ENCODE results near the gene SLC35F3.

The SLC35F3 gene

DNA sequence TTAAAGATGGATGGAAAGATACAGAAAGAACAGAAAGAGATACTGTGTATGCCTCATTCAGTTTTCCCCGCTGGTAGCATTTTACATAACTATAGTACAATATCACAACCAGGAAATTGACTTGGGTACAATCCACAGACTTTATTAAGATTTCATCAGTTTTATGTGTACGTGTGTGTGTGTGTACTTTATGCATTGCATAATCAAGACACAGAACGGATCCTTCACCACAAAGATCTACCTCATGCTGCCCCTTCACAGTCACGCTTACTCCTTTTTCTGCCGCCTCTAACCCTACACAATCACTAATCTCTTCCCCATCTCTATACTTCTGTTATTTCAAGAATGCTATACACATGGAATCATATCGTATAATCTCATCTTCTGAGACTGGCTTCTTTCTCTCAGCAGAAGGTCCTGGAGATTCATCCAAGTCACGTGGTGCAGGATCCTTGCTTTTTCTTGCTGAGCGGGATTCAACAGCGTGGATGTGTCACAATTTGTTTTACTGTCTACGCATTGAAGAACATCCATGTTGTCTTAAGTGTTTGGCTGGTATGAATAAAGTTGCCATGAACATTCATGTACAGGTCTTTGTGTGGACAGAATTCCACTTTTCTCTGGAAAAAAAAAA is 76.7 kb downstream of the SLC35F3 start:
- no peak for DNase-seq

DNA sequence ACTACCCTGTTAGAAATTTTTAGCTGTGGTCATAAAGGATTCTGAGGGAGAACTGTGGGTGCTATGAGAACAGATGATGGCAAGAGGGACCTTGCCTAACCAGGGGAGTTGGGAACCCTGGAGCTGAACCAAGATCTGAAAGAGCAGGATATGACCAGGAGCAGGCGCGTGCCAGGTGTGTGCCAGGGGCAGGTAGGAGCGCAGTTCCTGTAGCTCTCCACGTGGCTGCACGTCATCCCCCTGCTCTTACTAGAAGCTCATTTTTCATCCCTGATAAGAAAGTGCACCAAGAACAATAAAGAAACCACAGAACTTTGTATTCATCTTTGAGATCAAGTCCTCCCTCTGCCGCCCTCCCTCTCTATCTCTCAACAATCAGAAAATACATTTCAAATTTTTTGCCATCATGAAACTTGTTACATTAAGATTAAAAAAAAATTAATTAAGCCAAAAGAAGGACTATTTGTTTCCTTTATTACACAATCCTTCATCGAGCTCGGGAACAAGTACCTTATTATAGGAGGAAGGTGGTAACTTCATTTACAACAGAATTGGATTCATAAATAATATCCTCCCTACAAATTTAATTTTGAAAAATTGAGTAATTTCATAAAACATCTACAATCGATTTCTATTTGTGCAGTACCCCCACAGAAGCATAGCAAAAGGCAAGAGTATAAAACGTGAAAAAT is 78.5 kb downstream of the SLC35F3 start:
- DNase-seq: no peak

DNA sequence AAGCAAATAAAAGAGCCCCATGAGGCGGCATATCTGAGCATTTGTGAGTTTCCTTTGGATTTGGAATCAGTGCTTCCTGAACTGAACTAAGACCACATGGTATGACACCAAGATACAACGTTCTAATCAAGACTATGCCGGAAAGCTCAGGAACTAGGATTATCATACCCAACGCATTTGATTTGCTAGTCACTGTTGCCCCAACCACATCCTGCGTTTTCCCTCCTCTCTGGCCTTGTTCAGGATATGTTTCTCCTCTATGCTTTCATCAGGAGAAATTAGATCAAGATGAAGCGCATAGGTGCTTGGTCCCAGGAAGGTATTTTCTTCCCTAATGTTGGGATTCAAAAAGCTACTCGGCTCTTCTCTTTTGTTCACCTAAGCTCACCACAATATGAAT is 79.3 kb downstream of the SLC35F3 start:
- no peak for DNase-seq

DNA sequence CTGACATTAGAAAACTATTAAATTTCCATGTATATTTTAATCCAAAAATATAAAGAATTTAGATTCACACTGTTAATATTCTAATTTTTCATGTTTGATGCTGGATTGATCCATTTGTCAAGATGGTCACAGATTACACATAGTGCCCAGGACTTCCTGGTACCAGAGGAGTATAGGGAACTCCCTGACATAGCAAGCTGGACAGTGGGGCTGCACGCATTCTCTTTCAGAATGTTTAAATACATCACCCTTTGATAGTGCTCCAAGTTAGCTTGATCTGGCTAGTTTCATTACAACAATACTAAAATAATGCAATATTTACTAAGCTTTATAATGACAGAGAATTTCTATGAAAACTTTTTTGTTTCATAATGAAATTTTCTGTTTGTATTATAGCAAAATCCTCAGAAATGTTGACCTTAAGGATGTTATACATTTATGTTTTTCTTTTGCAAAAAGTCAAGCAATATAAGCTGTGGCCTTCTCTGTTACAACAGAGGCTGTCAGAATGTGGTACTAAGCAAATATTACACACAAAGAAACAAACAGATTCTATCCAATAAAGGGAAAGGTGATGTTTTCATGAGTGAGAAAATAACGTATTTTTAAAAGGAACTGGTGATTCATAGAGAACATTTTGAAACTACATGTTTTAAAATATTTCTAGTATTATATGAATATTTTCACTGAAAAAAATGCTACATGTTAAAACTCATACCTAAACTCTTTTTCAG is 84.7 kb downstream of the SLC35F3 start:
- DNase-seq: no peak

DNA sequence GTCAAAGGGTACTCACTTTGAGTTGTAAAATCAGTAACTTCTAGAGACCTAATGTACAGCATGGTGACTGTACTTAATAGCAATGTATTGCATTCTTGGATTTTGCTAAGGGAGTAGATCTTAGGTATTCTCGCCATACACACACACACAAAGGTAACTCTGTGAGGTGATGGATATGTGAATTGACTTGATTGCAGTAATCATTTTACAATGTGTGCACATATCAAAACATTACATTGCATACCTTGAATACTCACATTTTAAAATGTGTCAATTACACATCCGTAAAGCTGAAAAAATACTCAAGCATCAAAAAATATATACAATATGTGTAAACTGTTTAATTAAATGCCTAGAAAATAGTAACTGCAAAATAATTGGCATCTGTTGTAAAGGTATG is 86.0 kb downstream of the SLC35F3 start:
- no peak for DNase-seq

DNA sequence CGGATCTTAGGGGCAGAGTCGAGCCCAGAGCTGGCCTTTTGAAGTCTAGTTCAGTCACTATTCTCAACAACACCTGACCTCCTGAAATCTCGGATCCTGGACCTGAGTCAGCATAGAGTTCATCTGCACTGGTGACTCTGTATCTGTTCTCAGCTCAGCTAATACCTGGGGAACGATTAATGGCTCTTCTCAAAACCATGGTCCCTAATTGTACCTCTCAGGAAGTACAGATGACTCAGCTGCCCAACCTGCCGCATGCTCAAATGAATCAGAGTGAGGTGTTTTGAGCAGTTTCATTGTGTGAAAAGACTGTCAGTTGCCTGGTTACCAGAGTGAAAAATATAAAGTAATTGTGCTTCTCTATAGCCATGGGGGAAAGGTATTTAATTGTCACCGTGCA is 89.2 kb downstream of the SLC35F3 start:
- no peak for DNase-seq

DNA sequence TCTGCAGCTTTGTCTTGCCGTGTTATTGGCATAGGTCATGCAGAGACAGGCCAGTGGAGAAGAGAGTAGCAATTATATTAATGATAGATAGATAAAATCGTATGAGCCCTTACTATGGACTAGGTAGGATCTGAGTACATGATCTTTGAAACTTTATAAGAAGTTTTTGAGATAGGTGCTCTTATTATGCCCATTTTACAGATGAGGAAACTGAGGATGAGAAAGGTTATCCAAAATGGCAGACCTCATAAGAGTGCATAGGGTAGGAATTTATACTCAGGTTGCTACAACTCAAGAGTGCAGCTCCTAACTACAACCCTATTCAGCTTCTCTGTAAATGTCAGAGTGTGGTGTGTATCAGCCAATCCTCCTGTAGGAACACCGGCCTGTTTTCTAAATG is 89.6 kb downstream of the SLC35F3 start:
- no peak for DNase-seq

DNA sequence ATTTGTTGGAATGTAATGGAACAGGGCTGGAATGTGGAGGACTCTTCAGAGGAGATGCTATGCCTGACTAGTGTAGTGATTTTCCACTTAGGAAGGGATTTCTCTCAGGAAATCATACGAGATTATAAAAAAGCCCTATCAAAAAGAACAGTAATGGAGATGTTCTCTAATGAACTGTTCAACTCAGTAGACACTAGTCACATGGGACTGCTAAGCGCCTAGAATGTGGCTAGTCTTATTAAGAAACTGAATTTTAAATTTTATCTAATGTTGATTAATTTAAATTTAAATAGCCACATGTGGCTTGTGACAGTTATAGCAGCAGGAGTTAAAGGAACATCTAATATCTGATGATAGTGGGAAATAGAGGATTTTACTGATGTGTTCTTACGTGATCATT is 94.0 kb downstream of the SLC35F3 start:
- no peak for DNase-seq

DNA sequence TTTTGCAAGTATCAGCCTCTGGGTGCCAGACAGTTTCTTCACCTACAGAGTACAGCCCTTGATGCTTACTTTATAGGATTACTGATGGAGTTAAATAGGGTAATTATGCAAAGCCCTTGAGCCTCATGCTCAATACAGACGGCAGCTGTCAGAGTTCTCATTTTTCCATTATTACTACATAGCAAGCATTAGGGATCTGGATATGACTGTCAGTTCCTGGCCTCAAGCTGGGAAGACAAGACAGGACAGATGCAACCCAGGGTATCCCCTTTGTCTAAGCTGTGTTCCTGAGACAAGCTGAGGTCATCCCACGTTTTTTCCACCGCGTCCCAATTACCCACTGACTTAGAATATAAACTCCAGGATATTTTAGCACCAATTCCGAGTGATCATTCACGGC is 94.4 kb downstream of the SLC35F3 start:
- no peak for DNase-seq

DNA sequence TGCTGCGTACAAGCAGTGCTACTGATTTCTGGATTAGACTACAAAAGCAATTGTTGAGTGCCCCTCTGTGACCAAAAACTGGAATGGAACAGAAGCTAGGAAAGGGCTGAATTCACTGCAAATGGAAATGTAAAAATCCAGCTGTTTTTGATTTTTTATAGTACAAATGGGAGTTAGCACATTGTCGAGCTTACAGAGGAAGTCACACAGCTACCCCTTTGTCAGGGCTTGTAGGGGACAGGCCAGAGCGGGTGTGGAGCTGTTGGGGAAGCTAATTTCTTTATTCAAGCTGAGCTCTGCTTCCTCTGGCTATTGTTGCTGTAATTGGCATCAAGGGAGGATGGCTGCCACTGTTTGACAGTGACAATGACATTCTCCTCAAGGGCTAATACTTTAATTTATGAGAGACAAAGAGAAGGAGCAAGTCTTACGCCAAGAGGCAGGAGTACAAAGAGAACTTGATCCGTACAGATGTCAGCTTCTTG is 96.1 kb downstream of the SLC35F3 start:
- DNase-seq: no peak

DNA sequence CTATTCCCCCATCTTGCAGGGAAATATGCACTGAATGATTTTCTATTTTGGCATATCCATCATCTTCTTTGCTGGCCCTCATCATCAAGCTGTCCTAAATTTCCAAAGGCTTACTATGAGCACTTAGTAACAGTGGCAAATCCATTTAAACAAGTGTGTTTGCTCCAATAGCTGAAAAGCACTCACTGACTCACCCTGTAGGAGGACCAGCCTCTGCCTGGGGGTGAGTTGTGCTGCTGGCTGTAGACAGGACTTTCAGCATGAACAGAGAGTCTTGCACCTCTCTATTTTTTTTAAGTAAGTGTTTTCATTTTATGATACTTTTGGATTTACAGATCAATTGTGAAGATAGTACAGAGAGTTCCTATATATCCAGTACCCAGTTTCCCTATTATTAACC is 97.3 kb downstream of the SLC35F3 start:
- DNase-seq: no peak

DNA sequence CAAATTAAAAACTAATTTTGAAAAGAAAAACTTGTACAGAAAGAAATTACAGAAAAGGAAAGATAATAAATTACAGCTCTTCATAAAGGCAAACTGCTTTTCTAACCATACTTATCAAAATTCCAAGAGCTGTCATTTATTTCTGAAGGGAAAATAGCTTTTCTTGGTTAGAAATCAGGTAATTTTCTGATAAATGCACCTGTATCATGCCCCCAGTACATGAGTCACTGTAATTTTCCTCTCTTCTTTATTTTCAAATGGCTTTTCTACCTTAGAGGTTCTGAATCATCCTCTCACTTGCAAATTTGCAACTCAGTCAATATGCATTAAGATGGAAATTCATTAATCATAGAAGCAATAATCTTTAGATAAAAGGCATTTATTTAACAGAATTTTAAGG is 100.1 kb downstream of the SLC35F3 start:
- DNase-seq: no peak

DNA sequence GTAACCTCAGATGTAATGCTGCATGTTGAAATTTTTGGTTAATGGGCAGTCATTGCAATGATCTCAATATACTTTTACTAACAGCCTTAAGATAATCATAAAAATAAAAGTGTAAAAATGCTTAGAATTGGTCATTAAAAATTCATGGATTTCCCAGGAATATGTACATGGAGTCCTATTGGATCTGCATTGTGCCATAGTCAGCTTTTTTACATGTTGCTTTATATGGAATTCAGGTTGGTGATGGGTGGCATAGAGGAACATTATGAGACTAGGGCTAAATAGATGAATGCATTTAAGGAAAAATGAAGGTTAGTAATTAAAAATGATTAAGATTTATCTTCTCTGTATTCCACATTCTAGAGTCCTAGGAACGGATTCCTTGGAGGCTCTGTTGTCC is 103.2 kb downstream of the SLC35F3 start:
- no peak for DNase-seq

DNA sequence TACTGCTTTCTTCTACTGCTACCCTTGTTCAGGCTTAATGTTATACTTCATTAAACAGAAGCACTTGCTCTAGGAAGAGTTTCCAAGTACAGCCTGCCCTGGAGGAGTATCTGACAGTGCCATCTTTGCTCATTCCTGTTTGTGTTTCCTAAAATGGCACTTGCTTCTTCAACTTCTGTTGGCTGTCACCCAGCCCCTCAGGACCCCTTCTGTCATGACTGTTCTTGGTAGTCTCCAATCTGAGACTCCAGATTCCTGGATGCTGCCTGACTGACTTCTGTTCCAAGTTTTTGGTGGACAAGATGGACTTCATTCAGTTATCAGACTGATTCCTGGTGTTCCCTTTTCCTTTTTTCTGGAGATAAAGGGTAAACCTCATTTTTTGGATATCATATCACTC is 104.1 kb downstream of the SLC35F3 start:
- no peak for DNase-seq

DNA sequence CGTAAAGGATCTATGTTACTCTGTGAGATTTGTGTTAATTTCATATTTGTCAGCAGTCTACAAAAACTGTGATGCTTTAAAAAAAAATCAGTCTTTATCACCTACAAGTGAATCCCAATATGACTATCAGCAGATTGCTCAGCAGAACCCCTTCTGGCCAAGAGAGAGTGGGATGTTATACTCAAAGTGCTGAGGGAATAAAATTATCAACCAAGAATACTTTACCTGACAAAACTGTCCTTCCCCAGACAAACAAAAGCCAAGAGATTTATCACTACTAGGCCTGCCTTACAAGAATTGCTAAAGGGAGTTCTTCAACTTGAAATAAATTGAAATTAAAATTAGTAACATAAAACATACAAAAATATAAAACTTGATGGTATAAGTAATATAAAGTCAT is 105.2 kb downstream of the SLC35F3 start:
- no peak for DNase-seq

DNA sequence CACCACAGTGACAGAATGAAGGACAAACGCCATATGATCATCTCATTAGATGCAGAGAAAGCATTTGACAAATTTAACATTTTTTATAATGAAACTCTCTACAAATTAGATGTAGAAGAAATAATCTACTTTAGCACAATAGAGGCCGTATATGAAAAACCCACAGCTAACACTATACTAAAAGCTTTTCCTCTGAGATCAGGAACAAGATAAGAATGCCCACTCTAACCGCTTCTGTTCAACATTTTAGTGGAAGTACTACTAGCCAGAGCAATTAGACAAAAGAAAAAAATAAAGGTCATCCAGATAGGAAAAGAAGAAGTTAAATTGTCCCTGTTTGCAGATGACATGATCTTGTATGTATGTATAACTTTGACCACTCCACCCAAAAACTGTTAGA is 109.7 kb downstream of the SLC35F3 start:
- no peak for DNase-seq

DNA sequence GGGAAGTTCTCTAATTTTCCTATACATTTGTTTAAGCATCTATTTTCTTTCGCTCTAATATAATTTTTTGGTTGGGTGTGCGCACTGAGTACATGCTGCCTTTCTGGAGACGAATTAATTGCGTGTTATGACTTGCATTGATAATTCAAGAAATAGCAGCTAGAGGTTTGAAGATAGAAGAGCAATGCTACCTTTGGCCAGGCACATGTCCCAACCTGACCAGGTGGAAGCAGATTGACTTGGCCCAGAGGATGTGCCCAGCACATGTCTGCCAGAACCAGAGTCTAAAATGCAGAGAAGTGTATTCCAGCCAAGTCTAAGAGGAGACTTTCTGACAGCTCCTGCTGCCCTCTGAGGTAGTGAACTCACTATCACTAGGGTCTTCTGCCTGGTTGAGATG is 114.3 kb downstream of the SLC35F3 start:
- no peak for DNase-seq

DNA sequence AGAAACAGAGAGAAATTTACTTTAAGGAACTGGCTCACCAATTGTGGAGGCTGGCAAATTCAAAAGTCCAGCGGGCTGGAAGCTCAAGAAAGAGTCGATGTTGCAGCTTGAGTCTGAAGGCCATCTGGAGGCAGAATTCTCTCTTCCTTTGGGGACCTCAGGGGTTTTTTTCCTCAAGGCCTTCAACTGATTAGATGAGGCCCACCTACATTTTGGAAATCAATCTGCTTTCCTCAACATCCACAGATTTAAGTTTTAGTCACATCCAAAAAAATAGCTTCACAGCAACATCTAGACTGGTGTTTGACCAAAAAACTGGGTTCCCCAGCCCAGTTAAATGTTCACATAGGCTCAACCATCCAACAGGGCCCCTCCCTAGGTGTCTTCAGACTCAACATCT is 114.9 kb downstream of the SLC35F3 start:
- no peak for DNase-seq

DNA sequence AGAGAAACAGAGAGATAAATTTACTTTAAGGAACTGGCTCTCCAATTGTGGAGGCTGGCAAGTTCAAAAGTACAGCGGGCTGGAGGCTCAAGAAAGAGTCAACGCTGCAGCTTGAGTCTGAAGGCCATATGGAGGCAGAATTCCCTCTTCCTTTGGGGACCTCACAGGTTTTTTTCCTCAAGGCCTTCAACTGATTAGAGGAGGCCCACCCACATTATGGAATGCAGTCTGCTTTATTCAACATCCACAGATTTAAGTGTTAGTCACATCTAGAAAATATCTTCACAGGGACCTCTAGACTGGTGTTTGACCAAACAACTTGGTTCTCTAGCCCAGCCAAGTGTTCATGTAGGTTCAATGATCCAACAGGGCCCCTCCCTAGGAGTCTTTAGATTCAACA is 117.8 kb downstream of the SLC35F3 start:
- DNase-seq: no peak

DNA sequence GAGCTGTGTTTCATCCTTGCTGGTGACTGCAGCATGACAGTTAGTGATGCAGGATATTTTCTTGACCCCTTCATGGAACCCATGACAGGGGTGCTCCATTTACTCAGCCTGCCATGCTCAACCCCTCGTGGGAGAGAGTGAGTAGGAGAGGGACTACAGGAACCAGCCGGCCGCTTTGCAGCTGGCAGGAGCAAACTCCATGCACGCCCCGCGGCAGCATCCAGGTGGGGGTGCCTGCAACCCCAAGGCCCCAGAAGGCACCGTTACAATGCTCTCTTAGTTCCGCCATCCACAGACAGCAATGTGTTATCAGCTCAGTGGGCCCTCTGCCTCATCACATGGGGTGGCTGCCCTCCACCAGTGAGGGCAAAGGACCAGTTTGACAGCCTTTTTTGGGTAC is 135.1 kb downstream of the SLC35F3 start:
- DNase-seq: no peak

DNA sequence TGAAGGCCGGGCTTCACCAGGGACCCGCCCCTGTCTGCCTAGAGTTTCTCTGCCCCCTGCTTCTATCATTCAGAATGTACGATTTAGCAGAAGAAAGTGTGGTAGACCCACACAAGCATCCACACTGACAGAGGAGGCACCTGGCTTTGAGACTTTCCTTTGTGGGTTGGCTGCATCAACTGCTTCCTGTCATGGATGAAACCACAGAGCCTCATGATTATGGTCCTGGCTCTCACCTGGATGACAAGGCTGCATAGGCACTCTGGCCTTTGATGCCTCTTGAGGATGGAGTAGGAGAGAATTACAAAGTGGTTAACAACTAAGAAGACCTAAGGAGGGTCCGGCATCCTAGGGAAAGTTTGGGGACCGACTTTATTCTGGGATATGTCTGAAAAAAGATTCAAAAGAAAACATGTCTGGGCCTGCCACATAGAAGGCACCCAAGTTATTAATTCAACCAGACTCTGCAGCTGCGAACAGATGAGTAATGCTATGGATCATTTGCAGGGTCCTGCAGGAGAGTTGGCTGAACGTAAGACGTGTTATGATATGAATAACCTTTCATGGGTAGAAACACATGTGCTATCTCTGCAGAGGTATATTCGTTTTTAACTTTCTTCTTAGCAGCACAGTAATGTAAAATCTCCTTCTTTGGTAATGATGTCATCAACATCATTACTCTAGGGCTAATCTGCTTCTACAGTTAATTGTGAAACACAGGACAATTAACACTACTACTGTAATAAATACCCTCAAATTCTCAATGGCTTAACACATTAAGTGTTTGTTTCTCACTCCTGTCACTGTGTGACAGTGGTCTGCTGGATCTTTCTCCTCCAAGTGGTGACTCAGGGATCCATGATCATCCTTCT is 136.2 kb downstream of the SLC35F3 start:
- DNase-seq: no peak

DNA sequence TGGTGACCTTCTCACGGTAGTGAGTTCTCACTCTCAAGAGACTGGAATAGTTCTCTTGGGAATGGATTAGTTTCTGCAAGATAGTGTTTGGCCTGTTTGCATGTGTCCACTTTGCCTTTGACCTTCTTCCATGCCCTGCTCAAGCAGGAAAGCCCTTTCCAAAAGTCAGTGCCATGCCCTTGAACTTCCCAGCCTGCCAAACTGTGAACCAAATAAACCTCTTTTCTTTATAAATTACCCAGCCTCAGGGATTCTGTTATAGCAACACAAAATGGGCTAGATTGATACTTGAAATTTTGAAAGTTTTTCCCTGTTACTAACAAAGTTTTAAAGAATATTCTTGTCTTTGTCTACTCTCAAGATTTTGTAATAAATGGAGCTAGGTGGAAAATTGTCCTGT is 139.6 kb downstream of the SLC35F3 start:
- DNase-seq: no peak

DNA sequence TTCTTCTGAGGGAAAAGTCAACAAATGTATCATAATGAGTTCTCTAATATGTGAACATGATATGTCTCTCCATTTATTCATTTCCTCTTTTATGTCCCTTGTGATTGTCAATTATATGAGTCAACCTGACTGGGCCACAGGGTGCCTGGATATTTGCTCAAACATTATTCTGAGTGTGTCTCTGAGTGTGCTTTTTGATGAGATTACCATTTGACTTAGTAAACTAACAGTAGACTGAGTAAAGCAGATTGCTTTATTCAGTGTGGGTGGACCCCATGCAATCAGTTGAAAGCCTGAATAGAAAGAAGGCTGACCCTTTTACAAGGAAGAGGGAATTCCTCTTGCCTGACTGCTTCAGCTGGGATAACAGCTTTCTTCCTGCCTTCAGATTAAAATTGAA is 142.6 kb downstream of the SLC35F3 start:
- no peak for DNase-seq

All from 8988T (cell line).